Activated CD4-positive, CD25-positive, alpha-beta regulatory T cell treated with anti-CD3 and anti-CD28 coated beads, Interleukin-2, amount 50 U/mL, for 24 hours (primary cell): Measurements from ENCODE around the gene HMOX2.

Source experiments
- ATAC-seq, 2 donors: fragments of 150-1000 bp; cut with Tn5 transposase; one replicate each; pipeline ENCODE4 v1.10.0; 2021; ENCODE audit warnings: mild to moderate bottlenecking in 1 of 2, moderate library complexity in 1 of 2

Gene HMOX2

DNA sequence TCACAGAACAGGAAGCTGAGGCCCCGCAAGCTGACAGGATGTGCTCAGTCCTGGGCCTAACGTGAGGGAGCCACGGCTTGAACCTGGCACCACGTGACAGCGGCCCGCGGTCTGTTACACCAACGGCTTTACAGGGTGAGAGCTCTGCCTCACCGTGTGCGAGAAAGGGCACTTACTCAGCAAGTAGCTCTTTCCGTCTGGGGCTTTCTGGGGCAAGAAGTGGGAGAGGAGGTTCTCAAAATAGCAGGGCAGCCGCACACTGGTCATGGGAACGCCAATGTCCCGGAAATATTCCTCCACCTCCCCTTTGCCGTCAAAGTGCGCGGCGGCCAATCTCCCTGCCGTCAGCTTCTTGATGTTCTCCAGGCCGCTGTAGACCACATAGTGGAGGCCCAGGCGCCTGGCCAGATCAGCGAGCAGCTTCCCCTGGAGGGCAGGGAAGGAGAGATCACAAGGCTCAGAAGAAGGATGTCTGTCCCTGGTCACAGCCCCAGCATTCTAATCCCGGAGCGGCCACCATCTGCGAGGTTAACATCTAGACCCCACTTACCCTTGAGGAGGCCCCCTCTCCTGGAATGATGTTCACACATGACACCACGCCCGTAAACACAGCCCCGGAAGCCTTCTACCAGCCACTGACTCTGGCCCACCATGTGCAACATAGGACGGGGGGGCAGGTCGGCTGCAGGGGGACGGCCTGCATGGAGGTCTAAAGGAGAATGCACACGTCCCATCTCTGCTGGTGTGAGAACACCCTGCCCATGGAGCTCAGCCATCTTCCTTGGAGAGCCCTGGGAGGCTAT lies 10.0 kb upstream of the HMOX2 start:
- peak; percentile 72 to 96 for ATAC-seq

DNA sequence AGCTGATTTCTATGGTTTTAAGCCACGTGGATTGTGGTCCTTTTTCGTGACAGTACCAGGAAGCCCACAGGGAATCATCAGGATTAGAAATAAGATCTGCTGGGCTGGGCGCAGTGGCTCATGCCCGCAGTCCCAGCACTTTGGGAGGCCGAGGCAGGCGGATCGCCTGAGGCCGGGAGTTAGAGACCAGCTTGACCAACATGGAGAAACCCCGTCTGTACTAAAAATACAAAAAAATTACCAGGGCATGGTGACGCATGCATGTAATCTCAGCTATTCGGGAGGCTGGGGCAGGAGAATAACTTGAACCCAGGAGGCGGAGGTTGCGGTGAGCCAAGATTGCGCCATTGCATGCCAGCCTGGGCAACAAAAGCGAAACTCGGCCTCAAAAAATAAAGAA lies 8.3 kb upstream of the HMOX2 start:
- no peak for ATAC-seq

DNA sequence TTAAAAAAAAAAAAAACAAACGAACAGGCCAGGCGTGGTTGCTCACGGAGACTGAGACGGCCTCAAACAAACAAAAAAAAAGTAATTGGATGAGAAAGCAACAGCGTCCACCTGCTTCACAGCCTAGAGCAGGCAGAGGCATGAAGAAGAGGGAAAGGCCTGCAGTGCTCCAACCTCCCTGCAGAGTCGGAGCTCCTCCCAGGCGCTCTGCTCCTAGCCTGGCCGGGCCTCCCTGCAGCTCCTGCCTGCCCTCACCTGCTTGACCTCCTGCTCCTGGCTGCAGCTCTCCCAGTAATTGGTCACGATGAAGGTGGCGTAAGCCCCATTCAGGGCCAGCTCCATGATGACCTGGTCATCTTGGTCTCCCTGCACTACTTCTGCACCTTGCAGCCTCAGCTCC lies 7.2 kb upstream of the HMOX2 start:
- ATAC-seq: no peak

DNA sequence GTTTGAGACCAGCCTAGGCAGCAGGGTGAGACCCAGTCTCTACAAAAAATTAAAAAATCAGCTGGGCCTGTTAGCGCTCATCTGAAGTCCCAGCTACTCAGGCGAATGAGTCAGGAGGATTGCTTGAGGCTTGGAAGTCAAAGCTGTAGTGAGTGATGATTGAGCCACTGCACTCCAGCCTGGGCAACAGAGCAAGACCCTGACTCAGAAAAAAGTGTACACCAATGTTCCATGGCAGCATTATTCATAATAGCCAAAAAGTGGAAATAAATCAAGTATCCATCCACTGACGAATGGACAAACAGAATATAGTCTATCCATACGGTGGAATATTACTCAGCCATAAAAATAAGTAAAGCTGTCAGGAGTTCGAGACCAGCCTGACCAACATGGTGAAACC lies 4.3 kb upstream of the HMOX2 start:
- no peak for ATAC-seq

DNA sequence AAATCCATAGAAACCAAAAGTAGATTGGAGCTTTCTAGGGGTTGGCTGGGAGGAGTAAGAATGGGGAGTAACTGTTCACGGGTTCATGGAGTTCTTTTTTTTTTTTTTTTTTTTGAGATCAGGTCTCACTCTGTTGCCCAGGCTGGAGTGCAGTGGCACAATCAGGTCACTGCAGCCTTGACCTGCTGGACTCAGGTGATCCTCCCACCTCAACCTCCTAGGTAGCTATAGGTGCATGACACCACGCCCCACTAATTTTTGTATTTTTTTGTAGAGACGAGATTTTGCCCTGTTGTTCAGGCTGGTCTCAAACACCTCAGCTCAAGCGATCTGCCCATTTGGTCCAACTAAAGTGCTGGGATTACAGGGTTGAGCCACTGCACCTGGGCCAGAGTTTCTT lies 3.3 kb upstream of the HMOX2 start:
- no peak for ATAC-seq

- peak; percentile 55 to 64 for ATAC-seq
These were observed 1.8 kb upstream of the HMOX2 start, which contains the start of gene NMRAL1 for GRCh38 chr16:4474192-4474961. Gene NMRAL1, minus strand, starts transcription at chr16:4474625. Its CDS starts 493 bp downstream, at chr16:4474132.

- no peak for ATAC-seq
These were observed 1.8 kb downstream of the HMOX2 start for GRCh38 chr16:4477966-4478365.

- peak in 1 of 2 donors; percentile 9 for ATAC-seq
These were observed 5.3 kb downstream of the HMOX2 start for GRCh38 chr16:4481526-4481925.

- ATAC-seq: no peak
These were observed 5.8 kb downstream of the HMOX2 start for GRCh38 chr16:4481963-4482362.

DNA sequence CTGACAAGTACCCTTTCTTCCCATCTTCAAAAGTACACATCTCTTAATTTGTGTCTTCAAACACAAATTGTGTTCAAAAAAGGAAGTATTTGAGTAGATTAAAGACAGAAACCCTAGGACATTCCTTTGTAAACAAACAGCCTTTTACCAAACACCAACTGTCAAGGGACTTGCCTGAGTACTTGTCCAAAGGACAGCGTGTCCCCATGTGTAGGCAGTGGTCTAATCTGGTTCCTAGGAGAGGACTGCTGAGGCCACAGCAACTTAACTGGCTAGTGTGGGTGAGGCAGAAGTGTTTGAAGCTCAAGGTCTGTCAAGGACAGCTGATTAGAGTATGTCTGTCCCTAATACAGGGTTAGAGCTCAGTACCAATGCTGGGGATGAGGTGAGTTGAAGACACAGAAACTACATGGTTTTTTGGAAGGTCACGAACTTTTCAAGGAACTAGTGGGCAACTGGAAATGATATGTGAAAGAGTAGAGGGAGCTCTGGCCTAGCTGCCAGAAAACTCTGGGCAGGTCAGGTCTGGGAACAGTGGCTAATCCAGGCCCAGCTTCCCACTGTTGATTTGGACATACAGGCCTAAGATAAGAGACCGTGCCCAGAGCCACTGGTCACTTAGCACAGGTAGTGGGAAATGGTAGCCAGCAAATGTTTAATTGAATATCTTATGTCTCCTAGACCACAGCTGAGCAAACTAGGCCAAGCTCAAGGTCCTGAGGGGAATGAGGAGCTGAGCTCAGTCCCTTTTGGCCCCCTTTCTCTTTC lies 10.1 kb downstream of the HMOX2 start:
- no peak for ATAC-seq

DNA sequence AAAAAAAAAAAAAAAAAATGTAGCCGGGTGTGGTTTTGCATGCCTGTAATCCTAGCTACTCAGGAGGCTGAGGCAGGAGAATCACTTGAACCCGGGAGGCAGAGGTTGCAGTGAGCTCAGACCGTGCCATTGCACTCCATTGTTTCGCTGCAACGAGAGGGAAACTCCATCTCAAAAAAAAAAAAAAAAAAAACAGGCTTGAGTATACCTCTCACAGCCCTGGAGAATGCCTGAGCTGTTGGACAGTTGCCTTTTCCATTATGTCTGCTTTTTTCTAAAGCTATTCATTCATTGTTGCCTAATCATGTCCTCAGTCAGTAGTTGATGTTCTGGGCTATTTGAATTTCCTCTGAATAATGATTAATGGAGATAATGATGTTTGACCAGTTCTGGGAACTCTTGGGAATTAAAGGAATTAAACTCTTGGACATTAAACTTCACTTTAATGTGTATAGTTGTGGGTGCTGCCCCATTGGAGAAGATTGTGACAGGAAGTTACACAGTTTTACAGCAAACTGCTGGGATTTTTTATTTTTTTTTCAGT lies 11.8 kb downstream of the HMOX2 start:
- ATAC-seq: no peak

- ATAC-seq: peak in 1 of 2 donors; percentile 45
These were observed 12.3 kb downstream of the HMOX2 start for GRCh38 chr16:4488499-4488967.

DNA sequence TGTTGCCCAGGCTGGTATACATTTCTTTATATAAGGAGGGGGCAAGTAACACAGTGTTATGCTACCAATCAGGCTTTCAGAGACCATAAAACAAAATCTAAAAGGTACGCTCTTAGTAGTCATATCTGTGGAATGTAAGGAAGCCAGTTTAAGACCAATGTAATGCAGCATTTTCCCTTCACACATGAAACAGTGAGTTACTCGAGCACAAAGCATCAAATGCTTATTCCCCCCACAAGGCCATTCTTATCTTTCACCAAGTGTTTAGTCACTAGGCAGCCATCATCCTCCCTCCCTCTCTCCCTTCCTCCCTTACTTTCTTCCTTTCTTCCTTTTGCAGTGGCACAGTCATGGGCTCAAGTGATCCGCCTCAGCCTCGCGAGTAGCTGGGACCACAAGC lies 12.8 kb downstream of the HMOX2 start:
- ATAC-seq: no peak

DNA sequence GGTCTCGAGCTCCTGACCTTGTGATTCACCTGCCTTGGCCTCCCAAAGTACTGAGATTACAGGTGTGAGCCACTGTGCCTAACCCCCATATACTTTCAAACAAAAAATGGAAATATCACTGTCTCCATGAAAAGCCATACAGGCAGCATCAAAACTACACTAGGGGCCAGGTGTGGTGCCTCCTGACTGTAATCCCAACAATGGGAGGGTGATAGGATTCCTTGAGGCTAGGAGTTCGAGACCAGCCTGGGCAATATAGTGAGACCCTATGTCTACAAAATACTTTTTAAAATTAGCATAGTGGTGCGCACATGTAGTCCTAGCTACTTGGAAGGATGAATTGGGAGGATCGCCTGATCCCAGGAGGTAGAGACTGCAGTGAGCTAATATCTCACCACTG lies 15.7 kb downstream of the HMOX2 start:
- ATAC-seq: no peak

GRCh38 chr16:4494746-4495490 lies 18.7 kb downstream of the HMOX2 start:
- no peak for ATAC-seq

- ATAC-seq: no peak
These were observed 19.6 kb downstream of the HMOX2 start for GRCh38 chr16:4495766-4496165.

- ATAC-seq: peak; percentile 29 to 73
These were observed 20.1 kb downstream of the HMOX2 start for GRCh38 chr16:4496305-4496704.

DNA sequence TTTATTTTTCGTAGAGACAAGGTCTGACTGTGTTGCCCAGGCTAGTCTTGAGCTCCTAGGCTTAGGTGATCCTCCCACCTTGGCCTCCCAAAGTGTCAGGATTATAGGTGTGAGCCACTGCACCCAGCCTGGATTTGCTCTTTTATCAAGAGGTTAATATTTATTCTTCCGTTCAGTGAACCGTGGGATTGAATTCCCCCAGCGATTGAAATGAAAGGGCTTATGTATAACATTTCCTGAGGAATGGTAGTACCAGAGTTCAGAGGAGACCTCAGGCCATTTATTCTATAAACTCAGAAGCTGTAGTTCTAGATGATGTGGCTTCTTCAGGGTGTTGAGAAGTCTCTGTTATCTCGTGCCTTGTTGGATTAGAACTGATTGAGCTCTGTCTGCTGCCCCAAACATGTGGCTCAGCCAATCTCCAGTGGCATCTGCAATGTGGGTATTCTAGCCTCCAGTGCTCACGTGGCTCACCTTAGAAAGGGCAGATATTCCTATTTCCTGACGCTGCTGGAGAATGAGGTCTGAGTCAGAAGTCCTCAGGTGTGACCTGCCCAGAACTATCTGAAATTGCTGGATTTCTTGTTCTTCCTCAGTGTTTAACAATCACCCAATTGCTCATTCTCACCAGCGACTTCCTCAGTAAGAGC lies 22.5 kb downstream of the HMOX2 start:
- ATAC-seq: no peak

DNA sequence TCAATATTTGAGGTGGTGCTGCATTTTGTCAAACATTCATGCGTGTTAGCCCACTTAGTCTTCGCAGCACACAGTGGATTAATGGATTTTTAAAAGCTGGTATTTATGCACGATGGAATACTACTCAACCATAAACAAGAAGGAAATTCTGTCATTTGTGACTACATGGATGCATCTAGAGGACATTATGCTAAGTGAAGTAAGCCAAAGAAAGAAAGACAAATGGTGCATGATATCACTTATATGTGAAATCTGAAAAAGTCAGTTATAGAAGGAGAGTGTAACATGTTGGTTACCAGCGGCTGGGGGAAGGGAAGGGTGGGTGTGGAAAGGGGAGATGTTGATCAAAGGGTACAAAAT lies 23.0 kb downstream of the HMOX2 start:
- no peak for ATAC-seq

GRCh38 chr16:4500272-4500671 lies 24.1 kb downstream of the HMOX2 start:
- peak; percentile 72 to 80 for ATAC-seq

DNA sequence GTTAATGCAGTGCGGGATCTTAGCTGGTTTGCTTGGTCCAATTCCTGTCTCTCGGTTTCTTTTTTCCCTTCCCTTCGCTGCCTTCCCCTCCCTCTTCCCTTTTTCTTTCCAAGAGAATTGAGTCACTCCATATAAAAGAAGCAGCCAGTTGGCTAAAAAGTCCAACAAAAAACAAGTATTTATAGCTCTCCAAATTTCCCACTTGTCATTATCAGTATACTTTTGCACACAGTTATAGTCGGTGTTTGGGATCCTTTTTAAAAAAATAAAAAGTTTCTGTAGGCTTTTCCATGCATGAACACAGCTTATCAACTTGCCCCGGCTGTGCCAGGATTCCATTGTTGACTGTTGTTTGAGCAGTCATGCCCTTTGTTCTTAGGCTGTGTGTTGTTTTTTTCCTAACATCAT lies 24.9 kb downstream of the HMOX2 start:
- no peak for ATAC-seq
